Astrocyte (in vitro differentiated cells and primary cell): ENCODE data around the gene GNA15. TPM values are rescaled to one million over a fixed set of nuclear protein-coding genes. Genes with fewer than 3 reads are reported as not detected.

Source experiments
- DNase-seq: peaks from one replicate; pipeline ENCODE4 v3.0.0-alpha.2; 2010; ENCODE audit warnings: low read depth
- FAIRE-seq: peaks from 2 replicates; lab custom pipeline; 2011; peaks lifted over from hg19 to GRCh38; lab: Jason Lieb, UNC
- H2AFZ ChIP-seq: 2 replicates; pipeline ENCODE4 v1.6.0; 2012; ENCODE audit warnings: low read depth, low read length, inconsistent platforms
- H3K27ac ChIP-seq: 2 replicates; pipeline ENCODE4 v1.5.1; 2011; ENCODE audit warnings: low read depth, low read length, inconsistent platforms
- H3K27me3 ChIP-seq: 2 replicates; pipeline ENCODE4 v1.6.0; 2011; ENCODE audit warnings: low read length, inconsistent platforms; ENCODE audit not compliant: insufficient read depth
- H3K36me3 ChIP-seq: 2 replicates; pipeline ENCODE4 v1.5.1; 2011; ENCODE audit warnings: low read length, inconsistent platforms; ENCODE audit not compliant: insufficient read depth
- H3K4me1 ChIP-seq: 2 replicates; pipeline ENCODE4 v1.5.1; 2011; ENCODE audit warnings: low read length, inconsistent platforms; ENCODE audit not compliant: insufficient read depth
- H3K4me2 ChIP-seq: 2 replicates; pipeline ENCODE4 v1.6.0; 2012; ENCODE audit warnings: low read length, inconsistent platforms
- H3K4me3 ChIP-seq: 2 replicates; pipeline ENCODE4 v1.5.1; 2011; ENCODE audit warnings: low read depth, mild to moderate bottlenecking, low read length, inconsistent platforms; ENCODE audit not compliant: insufficient read depth
- H3K79me2 ChIP-seq: 2 replicates; pipeline ENCODE4 v1.6.0; 2012; ENCODE audit warnings: mild to moderate bottlenecking, low read length, inconsistent platforms; ENCODE audit not compliant: insufficient read depth
- H3K9ac ChIP-seq: 2 replicates; pipeline ENCODE4 v1.6.0; 2012; ENCODE audit warnings: mild to moderate bottlenecking, low read length, inconsistent platforms
- H3K9me3 ChIP-seq: 2 replicates; pipeline ENCODE4 v1.5.1; 2012; ENCODE audit warnings: low read depth, mild to moderate bottlenecking, low read length, inconsistent platforms; ENCODE audit not compliant: insufficient read depth
- H4K20me1 ChIP-seq: 2 replicates; pipeline ENCODE4 v1.6.0; 2012; ENCODE audit warnings: low read length, inconsistent platforms; ENCODE audit not compliant: insufficient read depth
- H3K27ac Mint-ChIP-seq: one replicate; pipeline ENCODE4 v1.8.0; 2021; ENCODE audit warnings: mild to moderate bottlenecking, mixed read lengths; ENCODE audit not compliant: unreplicated experiment
- H3K27me3 Mint-ChIP-seq: one replicate; pipeline ENCODE4 v1.8.0; 2021; ENCODE audit warnings: low read depth, mixed read lengths; ENCODE audit not compliant: unreplicated experiment
- H3K36me3 Mint-ChIP-seq: one replicate; pipeline ENCODE4 v1.8.0; 2021; ENCODE audit warnings: low read depth, mixed read lengths; ENCODE audit not compliant: unreplicated experiment
- H3K4me1 Mint-ChIP-seq: one replicate; pipeline ENCODE4 v1.8.0; 2021; ENCODE audit warnings: low read depth, mixed read lengths; ENCODE audit not compliant: unreplicated experiment
- H3K4me3 Mint-ChIP-seq: one replicate; pipeline ENCODE4 v1.8.0; 2021; ENCODE audit warnings: mild to moderate bottlenecking, moderate library complexity, mixed read lengths; ENCODE audit not compliant: unreplicated experiment
- H3K9me3 Mint-ChIP-seq: one replicate; pipeline ENCODE4 v1.8.0; 2021; ENCODE audit warnings: mild to moderate bottlenecking, mixed read lengths; ENCODE audit not compliant: unreplicated experiment
- EZH2 ChIP-seq: IDR thresholded peaks from 2 replicates; pipeline ENCODE4 v1.6.1; 2012; ENCODE audit warnings: mild to moderate bottlenecking, low read length, inconsistent platforms; ENCODE audit not compliant: insufficient read depth
- total RNA-seq: library from RNA; stranded (reverse); gene quantifications from 2 replicates; pipeline ENCODE4 v1.2.1, GENCODE V29; 2021
- TF ChIP-seq, protein P1 (sequence below): IDR thresholded peaks from 2 replicates; pipeline ENCODE4 v1.5.1; 2011; ENCODE audit warnings: low read depth, mild to moderate bottlenecking, inconsistent platforms, low read length, moderate library complexity; ENCODE audit not compliant: insufficient read depth

The GNA15 gene
- total RNA-seq, 1 donor from 2014 or later = not detected

DNA sequence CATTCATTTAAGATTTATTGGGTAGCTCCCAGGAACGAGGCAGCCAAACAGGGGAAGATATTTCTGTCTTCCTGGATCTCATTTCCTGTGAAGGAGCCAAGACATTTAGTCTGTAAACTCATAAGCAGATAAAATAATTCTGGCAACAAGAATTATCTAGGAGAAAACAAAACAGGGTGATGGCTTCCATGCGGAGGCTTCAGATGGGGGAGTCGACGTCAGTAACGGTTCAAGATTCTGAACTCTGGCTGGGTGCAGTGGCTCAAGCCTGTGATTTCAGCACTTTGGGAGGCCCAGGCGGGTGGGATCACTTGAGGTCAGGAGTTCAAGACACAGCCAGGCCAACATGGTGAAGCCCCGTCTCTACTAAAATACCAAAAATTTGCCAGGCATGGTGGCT, 1.3 kb downstream of the GNA15 start:
- H3K36me3 Mint-ChIP-seq = no peaks in the 10 kb centered on the region
- H3K27ac Mint-ChIP-seq = no peak overlapping the region

DNA sequence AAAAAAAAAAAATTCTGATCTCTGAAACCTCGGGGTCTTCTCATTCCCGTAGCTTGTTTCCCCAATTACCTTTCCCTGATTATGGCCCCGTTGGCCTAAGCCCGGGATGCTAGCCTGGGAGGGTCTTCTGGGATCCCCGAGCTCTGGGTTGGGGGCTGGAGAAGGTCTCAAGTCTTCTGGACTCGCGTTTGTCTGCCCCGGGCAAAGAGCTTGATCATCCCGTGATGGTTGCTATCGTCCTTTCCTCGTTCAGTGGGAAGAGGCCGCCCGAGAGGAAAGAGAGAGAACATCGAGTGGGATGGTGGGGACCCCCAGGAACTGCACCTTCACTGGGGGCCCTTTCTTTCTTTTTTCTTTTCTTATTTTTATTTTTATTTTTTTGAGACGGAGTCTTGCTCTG, 2.4 kb downstream of the GNA15 start:
- no peak overlapping the region for H3K27ac ChIP-seq
- no peak overlapping the region for H3K4me2 ChIP-seq
- Mint-ChIP-seq H3K27ac (no peak overlapping the region), H3K36me3 (no peaks in the 10 kb centered on the region), H3K9me3 (no peaks in the 10 kb centered on the region), H3K4me3 (no peak overlapping the region), H3K4me1 (no peaks in the 10 kb centered on the region), H3K27me3 (peaks cover 5% of the 10 kb centered on the region)
- no peak for FAIRE-seq
- DNase-seq = no peak
- TF ChIP-seq, protein P1, sequence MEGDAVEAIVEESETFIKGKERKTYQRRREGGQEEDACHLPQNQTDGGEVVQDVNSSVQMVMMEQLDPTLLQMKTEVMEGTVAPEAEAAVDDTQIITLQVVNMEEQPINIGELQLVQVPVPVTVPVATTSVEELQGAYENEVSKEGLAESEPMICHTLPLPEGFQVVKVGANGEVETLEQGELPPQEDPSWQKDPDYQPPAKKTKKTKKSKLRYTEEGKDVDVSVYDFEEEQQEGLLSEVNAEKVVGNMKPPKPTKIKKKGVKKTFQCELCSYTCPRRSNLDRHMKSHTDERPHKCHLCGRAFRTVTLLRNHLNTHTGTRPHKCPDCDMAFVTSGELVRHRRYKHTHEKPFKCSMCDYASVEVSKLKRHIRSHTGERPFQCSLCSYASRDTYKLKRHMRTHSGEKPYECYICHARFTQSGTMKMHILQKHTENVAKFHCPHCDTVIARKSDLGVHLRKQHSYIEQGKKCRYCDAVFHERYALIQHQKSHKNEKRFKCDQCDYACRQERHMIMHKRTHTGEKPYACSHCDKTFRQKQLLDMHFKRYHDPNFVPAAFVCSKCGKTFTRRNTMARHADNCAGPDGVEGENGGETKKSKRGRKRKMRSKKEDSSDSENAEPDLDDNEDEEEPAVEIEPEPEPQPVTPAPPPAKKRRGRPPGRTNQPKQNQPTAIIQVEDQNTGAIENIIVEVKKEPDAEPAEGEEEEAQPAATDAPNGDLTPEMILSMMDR = no peak
- TF ChIP-seq EZH2 = no peak
- no peak overlapping the region for H3K9ac ChIP-seq
- H3K27me3 ChIP-seq = no peaks in the 10 kb centered on the region
- no peak overlapping the region for H2AFZ ChIP-seq
- H3K36me3 ChIP-seq = no peaks in the 10 kb centered on the region
- H3K9me3 ChIP-seq = no peaks in the 10 kb centered on the region
- H3K4me1 ChIP-seq = peaks cover 15% of the 10 kb centered on the region
- H3K4me3 ChIP-seq = no peak overlapping the region
- H3K79me2 ChIP-seq = no peaks in the 10 kb centered on the region
- no peaks in the 10 kb centered on the region for H4K20me1 ChIP-seq

More for the DNA sequence above, 1.3 kb downstream of the GNA15 start:
- H3K9me3 Mint-ChIP-seq = no peaks in the 10 kb centered on the region
- no peak overlapping the region for H3K4me2 ChIP-seq
- H3K79me2 ChIP-seq = no peaks in the 10 kb centered on the region
- H3K4me3 ChIP-seq = no peak overlapping the region
- no peaks in the 10 kb centered on the region for H3K36me3 ChIP-seq
- H3K9me3 ChIP-seq = no peaks in the 10 kb centered on the region
- DNase-seq (no peak), FAIRE-seq (no peak)
- TF ChIP-seq, protein P1 = no peak
- TF ChIP-seq EZH2 = no peak
- no peak overlapping the region for H3K4me3 Mint-ChIP-seq
- H3K27me3 ChIP-seq = no peaks in the 10 kb centered on the region
- no peak overlapping the region for H2AFZ ChIP-seq
- peaks cover 5% of the 10 kb centered on the region for H3K27me3 Mint-ChIP-seq
- H4K20me1 ChIP-seq = no peaks in the 10 kb centered on the region
- H3K9ac ChIP-seq = no peak overlapping the region
- no peak overlapping the region for H3K27ac ChIP-seq
- H3K4me1 Mint-ChIP-seq = no peaks in the 10 kb centered on the region
- peaks cover 16% of the 10 kb centered on the region for H3K4me1 ChIP-seq

DNA sequence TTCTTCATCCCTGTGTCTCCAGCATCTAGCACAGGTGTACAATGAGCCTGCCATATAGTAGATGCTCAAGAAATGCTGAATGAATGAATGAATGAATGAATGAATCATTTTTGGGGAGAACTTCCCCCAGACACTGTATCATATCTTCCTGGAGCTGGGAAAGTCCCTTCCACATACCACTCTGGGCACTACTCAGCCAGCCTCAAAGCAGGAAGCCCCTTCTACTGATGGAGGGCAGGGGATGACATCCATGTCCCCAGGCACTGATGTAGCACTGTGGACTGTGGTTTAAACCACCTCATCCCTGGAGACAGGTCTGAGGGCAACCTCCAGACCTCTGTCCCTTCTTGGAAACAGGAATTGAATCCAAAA, 4.8 kb downstream of the GNA15 start:
- no peak overlapping the region for H3K27ac Mint-ChIP-seq
- Histone ChIP-seq H3K4me2 (no peak overlapping the region), H3K27ac (no peak overlapping the region), H4K20me1 (no peaks in the 10 kb centered on the region), H3K36me3 (no peaks in the 10 kb centered on the region), H3K27me3 (no peaks in the 10 kb centered on the region), H3K79me2 (no peaks in the 10 kb centered on the region), H3K4me3 (no peak overlapping the region), H2AFZ (no peak overlapping the region), H3K9me3 (no peaks in the 10 kb centered on the region), H3K9ac (no peak overlapping the region), H3K4me1 (peaks cover 11% of the 10 kb centered on the region)
- TF ChIP-seq EZH2 = no peak
- TF ChIP-seq, protein P1 = no peak
- H3K27me3 Mint-ChIP-seq = peaks cover 2% of the 10 kb centered on the region
- no peaks in the 10 kb centered on the region for H3K36me3 Mint-ChIP-seq
- no peak for DNase-seq
- no peak for FAIRE-seq
- H3K9me3 Mint-ChIP-seq = no peaks in the 10 kb centered on the region
- H3K4me1 Mint-ChIP-seq = no peaks in the 10 kb centered on the region
- H3K4me3 Mint-ChIP-seq = no peak overlapping the region
